Body of pancreas (tissue), 4 donors: ENCODE data around the gene SDS.

Source experiments
- POLR2A ChIP-seq, 3 donors: fragments of 450-650 bp; IDR thresholded peaks; one replicate each; pipeline ENCODE4 v1.6.1; 2016; ENCODE audit warnings: antibody characterized with exemption in 3 of 3, mild to moderate bottlenecking in 2 of 3
- TF ChIP-seq, protein P1 (sequence below), 7 experiments: fragments of 450-650 bp in 4 of 7; fragments of 200-600 bp in 3 of 7; sonication (generic) in 3 of 7; IDR thresholded peaks; one replicate each; pipeline ENCODE4 v1.5.1; 2016 to 2019; ENCODE audit warnings: antibody characterized with exemption in 7 of 7

DNA sequence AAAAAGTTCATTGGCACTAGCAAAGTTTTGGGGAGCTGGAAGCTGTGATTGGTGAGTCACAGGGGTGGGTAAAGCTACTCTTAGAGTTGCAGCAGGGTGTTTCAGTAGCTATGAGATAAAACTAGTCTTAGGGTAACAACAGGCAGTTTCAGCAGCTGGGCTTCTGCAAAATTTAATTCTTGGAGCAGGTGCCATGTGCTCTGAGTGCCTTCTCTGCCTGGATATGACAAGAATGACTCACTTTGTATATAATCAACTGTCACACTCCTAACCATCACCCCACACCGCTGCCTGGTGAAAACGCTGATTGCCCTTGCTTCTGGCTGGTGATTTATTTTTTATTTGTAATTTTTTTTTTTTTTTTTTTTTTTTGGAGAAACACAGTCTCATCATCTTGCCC, 55.8 kb downstream of the SDS start:
- TF ChIP-seq, protein P1, sequence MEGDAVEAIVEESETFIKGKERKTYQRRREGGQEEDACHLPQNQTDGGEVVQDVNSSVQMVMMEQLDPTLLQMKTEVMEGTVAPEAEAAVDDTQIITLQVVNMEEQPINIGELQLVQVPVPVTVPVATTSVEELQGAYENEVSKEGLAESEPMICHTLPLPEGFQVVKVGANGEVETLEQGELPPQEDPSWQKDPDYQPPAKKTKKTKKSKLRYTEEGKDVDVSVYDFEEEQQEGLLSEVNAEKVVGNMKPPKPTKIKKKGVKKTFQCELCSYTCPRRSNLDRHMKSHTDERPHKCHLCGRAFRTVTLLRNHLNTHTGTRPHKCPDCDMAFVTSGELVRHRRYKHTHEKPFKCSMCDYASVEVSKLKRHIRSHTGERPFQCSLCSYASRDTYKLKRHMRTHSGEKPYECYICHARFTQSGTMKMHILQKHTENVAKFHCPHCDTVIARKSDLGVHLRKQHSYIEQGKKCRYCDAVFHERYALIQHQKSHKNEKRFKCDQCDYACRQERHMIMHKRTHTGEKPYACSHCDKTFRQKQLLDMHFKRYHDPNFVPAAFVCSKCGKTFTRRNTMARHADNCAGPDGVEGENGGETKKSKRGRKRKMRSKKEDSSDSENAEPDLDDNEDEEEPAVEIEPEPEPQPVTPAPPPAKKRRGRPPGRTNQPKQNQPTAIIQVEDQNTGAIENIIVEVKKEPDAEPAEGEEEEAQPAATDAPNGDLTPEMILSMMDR (IDR thresholded peaks at IDR 0.05): no peak
- TF ChIP-seq POLR2A (IDR thresholded peaks at IDR 0.05): no peak
